Smooth muscle cell (in vitro differentiated cells): ENCODE data around the gene BTLA. TPM values are rescaled to one million over a fixed set of nuclear protein-coding genes. Genes with fewer than 3 reads are reported as not detected.

Experiments
- DNase-seq: peaks from one replicate; lab custom pipeline; 2025; ENCODE audit not compliant: unreplicated experiment; lab: John Stamatoyannopoulos, UW
- H2AFZ ChIP-seq: fragments of 200-600 bp; sonication (generic); 2 replicates; pipeline ENCODE4 v1.6.0; 2016; ENCODE audit warnings: antibody characterized with exemption, low read depth, mild to moderate bottlenecking
- H3F3A ChIP-seq: fragments of 200-600 bp; sonication (generic); 2 replicates; pipeline ENCODE4 v1.6.0; 2017; ENCODE audit warnings: antibody characterized with exemption, low read depth
- H3K27ac ChIP-seq: fragments of 200-600 bp; sonication (generic); 2 replicates; pipeline ENCODE4 v1.5.1; 2016; ENCODE audit warnings: low read depth, mild to moderate bottlenecking
- H3K27me3 ChIP-seq: fragments of 200-600 bp; sonication (generic); 2 replicates; pipeline ENCODE4 v1.6.1; 2016; ENCODE audit warnings: low read depth, mild to moderate bottlenecking
- H3K36me3 ChIP-seq: fragments of 200-600 bp; sonication (generic); 2 replicates; pipeline ENCODE4 v1.5.1; 2016; ENCODE audit warnings: low read depth
- H3K4me1 ChIP-seq: fragments of 200-600 bp; sonication (generic); 2 replicates; pipeline ENCODE4 v1.5.1; 2016; ENCODE audit warnings: low read depth
- H3K4me2 ChIP-seq: fragments of 200-600 bp; sonication (generic); 2 replicates; pipeline ENCODE4 v1.6.0; 2016; ENCODE audit warnings: mild to moderate bottlenecking
- H3K4me3 ChIP-seq: fragments of 200-600 bp; sonication (generic); 2 replicates; pipeline ENCODE4 v1.5.1; 2016; ENCODE audit warnings: mild to moderate bottlenecking
- H3K79me2 ChIP-seq: fragments of 200-600 bp; sonication (generic); 2 replicates; pipeline ENCODE4 v1.6.0; 2016; ENCODE audit warnings: low read depth, mild to moderate bottlenecking
- H3K9ac ChIP-seq: fragments of 200-600 bp; sonication (generic); 2 replicates; pipeline ENCODE4 v1.6.0; 2016; ENCODE audit warnings: low read depth
- H3K9me3 ChIP-seq: fragments of 200-600 bp; sonication (generic); replicated peaks from 2 replicates; pipeline ENCODE4 v1.5.1; 2016; ENCODE audit warnings: low read depth
- H4K20me1 ChIP-seq: fragments of 200-600 bp; sonication (generic); 2 replicates; pipeline ENCODE4 v1.6.0; 2016; ENCODE audit warnings: low read depth
- WGBS: methylation state at CpG from one replicate; pipeline ENCODE4 v1.1.7; 2016; ENCODE audit warnings: low lambda C conversion rate; 5-methylcytosine and 5-hydroxymethylcytosine counted together
- polyA plus RNA-seq: library from polyadenylated mRNA; unstranded; fragments of >200 nt; fragmentation: Nextera tagmentation; extraction: Ambion mirVana; gene quantifications from 2 replicates; pipeline ENCODE4 v1.2.1, GENCODE V29; 2016
- total RNA-seq: library from RNA; depleted of rRNA; stranded (reverse); fragments of >200 nt; gene quantifications from 2 replicates; pipeline ENCODE4 v1.2.3, GENCODE V29; 2014
- TF ChIP-seq, protein P1 (sequence below): fragments of 200-600 bp; sonication (generic); IDR thresholded peaks from 2 replicates; pipeline ENCODE4 v1.5.1; 2017; ENCODE audit warnings: borderline replicate concordance, mild to moderate bottlenecking, antibody characterized with exemption; ENCODE audit not compliant: insufficient read depth, poor library complexity, severe bottlenecking

Gene BTLA
- total and polyA plus RNA-seq, 2 experiments from 2014 or later: not detected

DNA sequence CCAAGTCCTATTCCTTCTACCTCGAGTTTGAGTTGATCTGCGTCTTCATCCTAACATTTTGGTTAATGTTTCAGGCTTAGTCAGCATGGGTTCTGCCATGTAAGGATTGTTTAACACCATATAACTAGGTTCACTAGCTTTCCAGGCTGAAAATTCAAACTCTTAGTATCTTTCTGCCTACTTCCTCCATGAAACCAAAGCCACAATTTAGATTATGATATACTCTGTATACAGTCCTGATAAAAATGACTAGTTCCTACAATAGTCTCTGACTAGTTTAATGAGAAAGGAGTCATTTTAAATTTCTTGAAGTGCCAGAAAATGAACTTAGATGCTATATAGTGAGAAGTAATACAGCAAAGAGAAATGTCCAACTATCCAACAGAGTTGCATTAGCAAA, 6.6 kb upstream of the BTLA start:
- no peak overlapping the region for H3K27ac ChIP-seq
- no peaks in the 10 kb centered on the region for H3K9me3 ChIP-seq
- TF ChIP-seq, protein P1, sequence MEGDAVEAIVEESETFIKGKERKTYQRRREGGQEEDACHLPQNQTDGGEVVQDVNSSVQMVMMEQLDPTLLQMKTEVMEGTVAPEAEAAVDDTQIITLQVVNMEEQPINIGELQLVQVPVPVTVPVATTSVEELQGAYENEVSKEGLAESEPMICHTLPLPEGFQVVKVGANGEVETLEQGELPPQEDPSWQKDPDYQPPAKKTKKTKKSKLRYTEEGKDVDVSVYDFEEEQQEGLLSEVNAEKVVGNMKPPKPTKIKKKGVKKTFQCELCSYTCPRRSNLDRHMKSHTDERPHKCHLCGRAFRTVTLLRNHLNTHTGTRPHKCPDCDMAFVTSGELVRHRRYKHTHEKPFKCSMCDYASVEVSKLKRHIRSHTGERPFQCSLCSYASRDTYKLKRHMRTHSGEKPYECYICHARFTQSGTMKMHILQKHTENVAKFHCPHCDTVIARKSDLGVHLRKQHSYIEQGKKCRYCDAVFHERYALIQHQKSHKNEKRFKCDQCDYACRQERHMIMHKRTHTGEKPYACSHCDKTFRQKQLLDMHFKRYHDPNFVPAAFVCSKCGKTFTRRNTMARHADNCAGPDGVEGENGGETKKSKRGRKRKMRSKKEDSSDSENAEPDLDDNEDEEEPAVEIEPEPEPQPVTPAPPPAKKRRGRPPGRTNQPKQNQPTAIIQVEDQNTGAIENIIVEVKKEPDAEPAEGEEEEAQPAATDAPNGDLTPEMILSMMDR: no peak
- no peaks in the 10 kb centered on the region for H3F3A ChIP-seq
- H3K79me2 ChIP-seq: no peaks in the 10 kb centered on the region
- H3K36me3 ChIP-seq: no peaks in the 10 kb centered on the region
- no peak overlapping the region for H3K4me2 ChIP-seq
- no peaks in the 10 kb centered on the region for H3K4me1 ChIP-seq
- 17% methylated on average over 2 of the region's 2 CpGs for WGBS
- no peaks in the 10 kb centered on the region for H4K20me1 ChIP-seq
- no peak overlapping the region for H3K9ac ChIP-seq
- DNase-seq: no peak
- H3K27me3 ChIP-seq: no peaks in the 10 kb centered on the region
- no peak overlapping the region for H3K4me3 ChIP-seq
- no peak overlapping the region for H2AFZ ChIP-seq

DNA sequence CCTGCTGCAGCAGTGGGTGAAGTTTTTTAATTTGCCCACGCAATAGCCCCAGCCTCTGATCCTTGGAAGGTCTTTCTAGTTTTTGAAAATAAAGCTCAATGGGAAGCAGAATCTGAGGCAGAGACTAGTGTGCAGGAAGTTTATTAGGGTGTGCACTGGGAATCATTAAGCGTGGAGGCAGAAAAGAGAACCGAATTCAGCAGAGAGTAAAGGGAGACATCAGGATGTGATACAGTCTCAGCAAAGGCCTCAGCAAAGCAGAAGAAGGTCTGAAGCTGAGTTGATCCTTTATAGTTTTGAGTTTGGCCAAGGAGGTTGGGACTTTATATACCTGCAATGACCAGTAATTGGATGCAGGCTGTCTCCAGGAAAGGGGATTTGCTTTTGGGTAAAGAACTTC, 4.9 kb upstream of the BTLA start:
- 95% methylated on average over 3 of the region's 3 CpGs for WGBS
- H3F3A ChIP-seq: no peaks in the 10 kb centered on the region
- H4K20me1 ChIP-seq: no peaks in the 10 kb centered on the region
- H3K4me2 ChIP-seq: no peak overlapping the region
- no peak overlapping the region for H2AFZ ChIP-seq
- TF ChIP-seq, protein P1: no peak
- H3K27ac ChIP-seq: no peak overlapping the region
- no peak overlapping the region for H3K4me3 ChIP-seq
- no peaks in the 10 kb centered on the region for H3K79me2 ChIP-seq
- no peaks in the 10 kb centered on the region for H3K36me3 ChIP-seq
- DNase-seq: no peak
- H3K9ac ChIP-seq: no peak overlapping the region
- H3K4me1 ChIP-seq: no peaks in the 10 kb centered on the region
- H3K27me3 ChIP-seq: no peaks in the 10 kb centered on the region
- no peaks in the 10 kb centered on the region for H3K9me3 ChIP-seq

DNA sequence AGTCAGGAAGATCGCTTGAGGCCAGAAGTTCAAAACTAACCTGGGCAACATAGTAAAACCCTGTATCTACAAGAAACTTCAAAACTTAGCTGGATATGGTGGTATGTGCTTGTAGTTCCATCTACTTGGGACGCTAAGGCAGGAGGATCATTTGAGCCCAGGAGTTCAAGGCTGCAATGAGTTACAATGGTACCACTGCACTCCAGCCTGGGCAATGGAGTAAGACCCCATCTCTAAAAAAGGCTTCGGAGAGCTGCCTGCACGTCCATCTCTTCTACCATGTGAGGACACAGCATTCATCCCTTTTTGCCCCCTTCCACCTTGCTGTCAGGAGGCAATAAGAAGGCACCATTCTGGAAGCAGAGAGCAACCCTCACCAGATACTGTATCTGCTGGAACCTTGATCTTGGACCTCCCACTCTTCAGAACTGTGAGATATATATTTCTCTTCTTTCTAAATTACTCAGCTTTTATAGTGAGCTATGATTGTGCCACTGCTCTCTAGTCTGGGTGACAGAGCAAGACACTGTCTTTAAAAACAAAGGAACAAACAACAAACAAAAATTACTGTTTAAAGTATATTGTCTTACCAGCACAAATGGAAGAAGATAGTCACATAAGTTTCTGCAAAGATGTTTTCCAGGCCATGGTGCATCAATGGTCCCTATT, 4.2 kb upstream of the BTLA start:
- H3K27ac ChIP-seq: no peak overlapping the region
- H3K4me1 ChIP-seq: no peaks in the 10 kb centered on the region
- no peak for DNase-seq
- H3K79me2 ChIP-seq: no peaks in the 10 kb centered on the region
- no peaks in the 10 kb centered on the region for H3K36me3 ChIP-seq
- 89% methylated on average over 4 of the region's 4 CpGs for WGBS
- no peaks in the 10 kb centered on the region for H3K27me3 ChIP-seq
- no peak overlapping the region for H3K4me2 ChIP-seq
- no peaks in the 10 kb centered on the region for H4K20me1 ChIP-seq
- H3F3A ChIP-seq: no peaks in the 10 kb centered on the region
- H3K9me3 ChIP-seq: no peaks in the 10 kb centered on the region
- TF ChIP-seq, protein P1: no peak
- no peak overlapping the region for H2AFZ ChIP-seq
- H3K9ac ChIP-seq: no peak overlapping the region
- no peak overlapping the region for H3K4me3 ChIP-seq

DNA sequence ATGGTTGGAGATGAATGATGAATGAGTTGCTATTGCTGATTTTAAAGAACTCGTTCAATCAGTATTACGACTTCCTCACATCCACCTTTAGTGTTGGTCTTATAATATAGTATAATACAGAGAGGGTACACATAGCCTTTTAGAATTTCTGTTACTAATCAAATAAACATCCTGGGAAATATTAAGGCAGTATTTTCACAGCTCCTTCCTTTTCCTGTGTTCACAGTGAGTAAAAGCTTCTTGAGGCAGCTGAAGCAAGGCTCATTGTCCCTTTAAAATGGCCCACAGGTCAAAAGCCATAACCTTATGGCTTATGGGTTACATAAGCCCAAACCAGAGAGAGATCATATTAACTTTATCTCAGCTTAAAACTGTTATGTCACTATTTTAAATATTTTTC, 1.3 kb upstream of the BTLA start:
- Histone ChIP-seq H4K20me1 (no peaks in the 10 kb centered on the region), H3K27ac (no peak overlapping the region), H3K36me3 (no peaks in the 10 kb centered on the region), H3K79me2 (no peaks in the 10 kb centered on the region), H2AFZ (no peak overlapping the region), H3K9ac (no peak overlapping the region), H3K4me1 (no peaks in the 10 kb centered on the region), H3K4me2 (no peak overlapping the region), H3K4me3 (no peak overlapping the region), H3K27me3 (no peaks in the 10 kb centered on the region), H3K9me3 (no peaks in the 10 kb centered on the region), H3F3A (no peaks in the 10 kb centered on the region)
- 92% methylated on average over 2 of the region's 2 CpGs for WGBS
- no peak for DNase-seq
- TF ChIP-seq, protein P1: no peak
